DND-41 (cell line): Measurements from ENCODE around the gene PTPN3.

Experiments used
- EZH2 ChIP-seq: IDR thresholded peaks from 3 replicates; pipeline ENCODE4 v1.6.1; 2012; ENCODE audit warnings: borderline replicate concordance, low read depth, mild to moderate bottlenecking, moderate library complexity, low read length, inconsistent platforms; ENCODE audit not compliant: severe bottlenecking
- TF ChIP-seq, protein P1 (sequence below): IDR thresholded peaks from 2 replicates; pipeline ENCODE4 v1.5.1; 2012; ENCODE audit warnings: borderline replicate concordance, low read length, moderate library complexity, mild to moderate bottlenecking; ENCODE audit not compliant: poor library complexity, severe bottlenecking; ENCODE audit errors: extremely low read depth

DNA sequence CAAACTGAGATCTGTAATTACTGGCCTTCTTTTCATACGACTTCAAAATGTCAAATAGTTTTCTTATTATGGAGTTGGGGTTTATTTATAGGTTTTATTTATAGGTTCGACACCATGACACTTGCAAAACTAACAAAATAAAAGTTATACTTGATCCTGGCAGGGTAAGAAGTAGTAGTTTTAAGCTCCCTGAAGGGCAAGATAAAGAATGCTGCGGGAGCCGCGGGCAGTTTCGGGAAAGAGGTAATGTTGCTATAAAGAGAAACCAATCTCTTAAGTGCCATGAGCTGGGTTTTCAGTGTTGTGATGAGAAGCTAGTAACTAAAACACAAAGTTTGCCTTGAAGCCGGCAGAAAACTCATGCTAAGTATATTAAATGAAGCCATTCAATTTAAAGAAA lies 24.8 kb downstream of the PTPN3 start:
- TF ChIP-seq, protein P1, sequence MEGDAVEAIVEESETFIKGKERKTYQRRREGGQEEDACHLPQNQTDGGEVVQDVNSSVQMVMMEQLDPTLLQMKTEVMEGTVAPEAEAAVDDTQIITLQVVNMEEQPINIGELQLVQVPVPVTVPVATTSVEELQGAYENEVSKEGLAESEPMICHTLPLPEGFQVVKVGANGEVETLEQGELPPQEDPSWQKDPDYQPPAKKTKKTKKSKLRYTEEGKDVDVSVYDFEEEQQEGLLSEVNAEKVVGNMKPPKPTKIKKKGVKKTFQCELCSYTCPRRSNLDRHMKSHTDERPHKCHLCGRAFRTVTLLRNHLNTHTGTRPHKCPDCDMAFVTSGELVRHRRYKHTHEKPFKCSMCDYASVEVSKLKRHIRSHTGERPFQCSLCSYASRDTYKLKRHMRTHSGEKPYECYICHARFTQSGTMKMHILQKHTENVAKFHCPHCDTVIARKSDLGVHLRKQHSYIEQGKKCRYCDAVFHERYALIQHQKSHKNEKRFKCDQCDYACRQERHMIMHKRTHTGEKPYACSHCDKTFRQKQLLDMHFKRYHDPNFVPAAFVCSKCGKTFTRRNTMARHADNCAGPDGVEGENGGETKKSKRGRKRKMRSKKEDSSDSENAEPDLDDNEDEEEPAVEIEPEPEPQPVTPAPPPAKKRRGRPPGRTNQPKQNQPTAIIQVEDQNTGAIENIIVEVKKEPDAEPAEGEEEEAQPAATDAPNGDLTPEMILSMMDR, result no peak
- TF ChIP-seq EZH2, result no peak
